Eye (tissue), 1 donor: ENCODE measurements around the gene MAN2B1.
"Not testable (repeated sequence)": the region's sequence is repeated elsewhere in the genome, so short reads cannot be mapped to it uniquely, and the experiment has no call there.

ENCODE experiments used
- DNase-seq: peaks from one replicate; pipeline ENCODE4 v3.0.0-alpha.2; 2015

Gene MAN2B1

GRCh38 chr19:12666265-12667048 lies at the start of gene MAN2B1, which contains the start of gene WDR83:
Gene MAN2B1 (minus strand): TSS chr19:12666742. CDS start chr19:12666701, 41 bp downstream.
Gene WDR83 (plus strand): TSS chr19:12666807. CDS start chr19:12669791, 2,984 bp downstream.
- DNase-seq = peak; percentile 93

DNA sequence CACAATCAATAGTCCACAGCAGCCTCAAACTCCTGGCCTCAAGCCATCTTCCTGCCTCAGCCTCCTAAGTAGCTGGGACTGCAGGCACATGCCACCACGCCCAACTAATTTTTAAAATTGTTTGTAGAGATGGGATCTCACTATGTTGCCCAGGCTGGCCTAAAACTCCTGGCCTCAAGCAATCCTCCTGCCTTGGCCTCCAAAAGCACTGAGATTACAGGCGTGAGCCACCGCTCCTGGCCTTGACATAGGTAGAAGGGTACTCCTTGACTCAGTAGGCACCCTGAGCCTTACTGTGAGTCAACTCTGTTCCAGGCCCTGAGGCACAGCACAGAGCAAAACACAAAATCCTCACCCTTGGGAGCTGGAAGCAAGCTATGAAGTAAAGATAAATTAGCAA lies 49.4 kb upstream of the MAN2B1 start:
- no peak for DNase-seq

GRCh38 chr19:12715102-12715501 lies 48.6 kb upstream of the MAN2B1 start:
- no peak for DNase-seq

DNA sequence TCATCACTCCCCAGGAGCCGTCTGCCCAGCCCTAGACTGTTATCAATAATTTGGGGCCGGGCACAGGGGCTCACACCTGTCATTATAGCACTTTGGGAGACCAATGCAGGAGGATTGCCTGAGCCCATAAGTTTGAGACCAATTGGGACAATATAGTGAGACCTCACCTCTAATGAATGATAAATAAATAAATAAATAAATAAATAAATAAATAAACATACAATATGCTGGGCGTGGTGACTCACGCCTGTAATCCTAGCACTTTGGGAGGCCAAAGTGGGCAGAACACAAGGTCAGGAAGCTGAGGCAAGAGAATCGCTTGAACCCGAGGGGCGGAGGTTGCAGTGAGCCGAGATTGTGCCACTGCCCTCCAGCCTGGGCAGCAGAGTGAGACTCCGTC lies 46.8 kb upstream of the MAN2B1 start:
- not testable (repeated sequence) for DNase-seq

DNA sequence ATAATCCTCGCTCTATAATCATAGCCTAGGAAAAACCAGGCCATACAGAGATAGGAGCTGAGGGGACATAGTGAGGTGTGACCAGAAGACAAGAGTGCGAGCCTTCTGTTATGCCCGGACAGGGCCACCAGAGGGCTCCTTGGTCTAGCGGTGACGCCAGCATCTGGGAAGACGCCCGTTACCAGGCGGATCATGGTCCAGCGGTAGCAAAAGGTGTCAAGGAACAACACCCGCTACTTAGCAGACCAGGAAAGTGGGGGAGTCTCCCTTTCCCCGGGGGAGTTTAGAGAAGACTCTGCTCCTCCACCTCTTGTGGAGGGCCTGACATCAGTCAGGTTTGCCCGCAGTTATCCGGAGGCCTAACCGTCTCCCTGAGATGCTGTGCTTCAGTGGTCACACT lies 45.5 kb upstream of the MAN2B1 start:
- not testable (repeated sequence) for DNase-seq

DNA sequence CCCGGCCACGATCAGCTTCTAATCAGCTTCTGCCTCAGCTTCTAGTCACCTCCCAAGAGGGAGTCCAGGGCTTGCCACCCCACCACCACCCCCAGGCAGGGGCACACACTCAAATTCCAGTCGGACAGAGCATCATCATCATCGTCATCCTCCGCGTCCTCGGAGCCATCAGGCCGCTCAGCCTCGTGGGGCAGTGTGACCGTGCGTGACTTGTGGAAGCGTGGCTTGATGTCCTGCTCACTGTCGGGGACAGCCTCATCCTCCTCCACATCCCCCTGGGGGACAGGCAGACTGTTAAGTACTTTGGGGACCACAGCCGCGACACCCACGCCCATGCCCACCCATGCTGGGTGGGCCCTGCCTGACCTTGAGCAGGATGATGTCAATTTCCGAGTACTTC lies 44.6 kb upstream of the MAN2B1 start:
- DNase-seq = no peak

DNA sequence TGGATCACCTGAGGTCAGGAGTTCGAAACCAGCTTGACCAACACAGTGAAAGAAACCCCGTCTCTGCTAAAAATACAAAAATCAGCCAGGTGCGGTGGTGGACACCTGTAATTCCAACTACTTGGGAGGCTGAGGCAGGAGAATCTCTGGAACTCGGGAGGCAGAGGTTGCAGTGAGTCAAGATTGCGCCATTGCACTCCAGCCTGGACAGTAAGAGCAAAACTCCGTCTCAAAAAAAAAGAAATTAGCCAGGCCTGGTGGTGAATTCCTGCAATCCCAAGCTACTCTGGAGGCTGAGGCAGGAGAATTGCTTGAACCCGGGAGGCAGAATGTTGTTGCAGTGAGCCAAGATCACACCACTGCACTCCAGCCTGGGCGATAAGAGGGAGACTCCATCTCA lies 42.1 kb upstream of the MAN2B1 start:
- no peak for DNase-seq

- no peak for DNase-seq
Observed at GRCh38 chr19:12706332-12706718, 39.8 kb upstream of the MAN2B1 start.

- no peak for DNase-seq
Observed at GRCh38 chr19:12705654-12706331, 39.3 kb upstream of the MAN2B1 start.

GRCh38 chr19:12705169-12705568 lies 38.6 kb upstream of the MAN2B1 start:
- DNase-seq = no peak

GRCh38 chr19:12703046-12703445 lies 36.5 kb upstream of the MAN2B1 start:
- peak; percentile 78 for DNase-seq

DNA sequence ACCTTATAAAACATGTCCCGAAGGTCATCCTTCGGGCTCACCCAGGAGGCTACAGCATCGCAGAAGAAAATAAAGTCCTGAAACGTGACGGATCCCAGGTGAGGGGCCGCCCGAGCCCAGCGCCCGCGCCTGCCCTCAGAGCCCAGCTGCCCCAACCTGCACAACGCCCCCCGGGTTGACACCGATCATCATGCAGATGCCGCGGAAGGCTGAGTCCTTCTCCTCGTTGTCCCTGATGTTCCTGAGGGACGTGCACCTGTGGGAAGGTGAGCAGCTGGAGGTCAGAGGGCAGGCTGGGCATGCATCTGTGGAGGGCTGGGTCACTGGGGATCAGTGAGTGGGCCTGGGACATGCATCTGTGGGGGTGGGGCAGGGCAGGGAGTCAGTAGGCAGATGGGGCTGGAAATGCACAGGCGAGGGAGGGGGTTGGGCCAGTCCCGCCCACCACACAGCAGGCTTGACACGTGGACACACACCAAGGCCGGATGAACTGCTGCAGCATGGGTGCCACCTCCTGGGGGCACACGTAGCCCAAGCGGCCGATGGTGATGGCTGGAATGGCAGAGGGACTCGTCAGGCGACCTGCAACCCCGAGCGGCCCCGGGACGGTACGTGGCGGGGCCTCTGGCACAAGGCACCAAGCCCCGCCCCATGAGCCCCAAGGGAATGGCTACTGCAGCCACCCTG lies 35.2 kb upstream of the MAN2B1 start:
- DNase-seq = no peak

DNA sequence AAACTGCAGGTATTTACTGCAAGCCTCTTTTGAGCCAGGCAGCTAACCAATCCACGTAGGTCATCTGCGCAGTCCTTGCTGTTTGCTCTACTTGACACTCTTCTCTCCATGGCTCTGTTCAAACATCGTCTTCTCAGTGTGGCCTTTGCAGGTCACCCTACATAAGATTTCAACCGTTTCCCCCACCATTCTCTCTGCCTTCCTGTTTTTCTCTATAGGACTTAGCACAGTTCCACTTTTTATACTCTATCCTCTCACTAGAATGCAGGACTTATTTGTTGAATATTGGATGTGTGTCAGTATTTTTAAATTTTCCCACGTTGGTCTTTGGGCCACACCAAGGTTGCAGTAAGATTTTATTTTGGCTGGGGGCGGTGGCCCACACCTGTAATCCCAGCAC lies 31.6 kb upstream of the MAN2B1 start:
- DNase-seq = no peak

DNA sequence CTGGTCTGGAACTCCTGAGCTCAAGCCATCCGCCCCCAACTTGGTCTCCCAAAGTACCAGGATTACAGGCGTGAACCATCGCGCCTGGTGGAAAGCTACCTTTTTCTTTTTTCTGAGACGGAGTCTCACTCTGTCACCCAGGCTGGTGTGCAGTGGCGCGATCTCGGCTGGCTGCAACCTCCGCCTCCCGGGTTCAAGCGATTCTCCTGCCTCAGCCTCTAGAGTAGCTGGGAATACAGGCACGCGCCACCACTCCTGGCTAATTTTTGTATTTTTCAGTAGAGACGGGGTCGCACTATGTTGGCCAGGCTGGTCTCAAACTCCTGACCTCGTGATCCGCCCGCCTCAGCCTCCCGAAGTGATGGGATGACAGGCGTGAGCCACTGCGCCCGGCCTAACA lies 30.9 kb upstream of the MAN2B1 start:
- not testable (repeated sequence) for DNase-seq

DNA sequence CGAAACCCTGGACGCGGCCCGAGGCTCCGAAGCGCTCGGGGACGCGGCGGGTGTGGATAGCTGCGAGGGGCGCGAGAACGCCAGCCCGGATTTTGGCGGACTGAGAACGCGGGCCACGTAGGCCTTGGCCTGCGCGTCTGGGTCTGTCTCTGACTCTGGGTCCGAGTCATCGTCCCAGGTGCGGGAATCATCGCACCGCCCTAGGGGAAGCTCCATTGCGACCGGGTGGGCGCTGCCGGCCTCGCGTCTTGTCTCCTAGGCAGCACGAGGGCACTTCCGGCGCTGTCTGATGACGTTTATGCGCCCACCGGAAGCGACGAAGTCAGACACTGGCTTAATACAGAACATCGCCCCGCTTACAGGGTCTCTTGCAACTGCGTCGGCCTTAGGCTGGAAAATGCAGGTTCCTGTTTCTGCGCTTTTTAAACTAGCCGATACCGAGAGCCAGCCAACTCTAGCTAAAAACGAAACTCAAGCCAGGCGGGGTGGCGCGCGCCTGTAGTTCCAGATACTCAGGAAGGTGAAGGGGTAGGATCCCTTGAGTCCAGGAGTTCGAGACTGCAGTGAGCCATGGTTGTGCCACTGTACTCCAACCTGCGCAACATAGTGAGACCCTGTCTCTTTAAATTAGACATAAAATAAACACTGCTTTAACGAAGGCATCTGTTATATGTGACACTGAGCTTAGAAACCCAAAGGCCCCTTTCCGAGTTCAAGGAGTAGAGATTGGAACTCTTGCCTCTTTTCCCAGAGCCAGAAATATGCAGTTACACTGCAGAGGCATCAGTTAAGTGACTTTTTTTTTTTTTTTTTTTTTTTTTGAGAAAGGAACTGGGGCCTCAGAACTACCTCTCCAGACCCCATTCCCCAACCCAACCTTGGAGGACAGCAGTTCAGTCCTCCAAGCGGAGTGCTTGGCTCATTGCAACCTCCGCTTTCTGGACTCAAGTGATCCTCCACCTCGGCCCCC lies 30.1 kb upstream of the MAN2B1 start, which contains the start of gene FBXW9:
TSS of gene FBXW9 (minus strand) at position 266 of the 970 bp plus-strand sequence. CDS start at position 216, 50 bp downstream.
- DNase-seq = peak; percentile 99

DNA sequence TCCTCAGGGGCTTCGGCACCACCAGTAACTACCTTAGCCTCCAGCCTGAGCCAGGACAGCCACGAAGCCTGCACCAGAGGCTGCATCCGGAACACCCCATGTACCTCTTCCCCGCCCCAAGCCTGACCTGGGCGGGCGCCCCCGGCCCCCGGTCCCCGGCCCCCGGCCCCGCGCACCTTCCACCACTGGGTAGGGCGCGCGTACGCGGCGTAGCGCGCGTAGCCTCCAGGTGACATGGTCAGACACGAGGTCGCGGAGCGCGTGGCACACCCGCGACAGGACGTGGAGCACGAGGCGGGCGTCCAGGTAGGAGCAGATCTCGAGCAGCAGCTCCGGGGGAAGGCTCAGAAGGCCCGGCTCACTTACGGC lies 29.4 kb upstream of the MAN2B1 start:
- no peak for DNase-seq

GRCh38 chr19:12695514-12695913 lies 29.0 kb upstream of the MAN2B1 start:
- DNase-seq = no peak

GRCh38 chr19:12695096-12695495 lies 28.6 kb upstream of the MAN2B1 start:
- DNase-seq = no peak

GRCh38 chr19:12694641-12695040 lies 28.1 kb upstream of the MAN2B1 start:
- no peak for DNase-seq

DNA sequence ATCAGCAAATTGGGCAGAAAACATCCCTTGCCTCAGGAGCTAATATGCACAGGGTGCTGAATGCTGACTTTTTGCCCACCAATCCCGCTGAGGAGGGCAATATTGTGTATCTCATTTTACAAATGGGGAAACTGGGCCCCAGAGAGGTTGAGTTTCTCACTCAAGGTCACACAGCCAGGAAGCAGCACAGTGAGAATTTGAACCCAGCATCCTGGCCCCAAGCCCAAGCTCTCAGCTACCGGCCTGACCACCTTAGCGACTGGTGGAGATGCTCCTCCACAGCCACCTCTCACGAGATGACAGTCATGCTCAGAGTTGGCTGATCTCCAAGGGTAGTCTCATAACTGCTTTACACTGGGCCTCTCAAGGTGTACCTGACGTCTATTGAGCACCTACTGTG lies 26.4 kb upstream of the MAN2B1 start:
- DNase-seq = no peak

- no peak for DNase-seq
Observed at GRCh38 chr19:12689581-12690216, 23.2 kb upstream of the MAN2B1 start.

GRCh38 chr19:12689012-12689411 lies 22.5 kb upstream of the MAN2B1 start:
- DNase-seq = no peak
